ENCODE measurements around the gene BIRC7.
A peak's percentile ranks its signal among the peaks of the same experiment; 100 is the strongest.

BIRC7 gene, protein sequence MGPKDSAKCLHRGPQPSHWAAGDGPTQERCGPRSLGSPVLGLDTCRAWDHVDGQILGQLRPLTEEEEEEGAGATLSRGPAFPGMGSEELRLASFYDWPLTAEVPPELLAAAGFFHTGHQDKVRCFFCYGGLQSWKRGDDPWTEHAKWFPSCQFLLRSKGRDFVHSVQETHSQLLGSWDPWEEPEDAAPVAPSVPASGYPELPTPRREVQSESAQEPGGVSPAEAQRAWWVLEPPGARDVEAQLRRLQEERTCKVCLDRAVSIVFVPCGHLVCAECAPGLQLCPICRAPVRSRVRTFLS

GRCh38 chr20:63235399-63235983 lies at the start of gene BIRC7:
BIRC7 (plus strand) TSS chr20:63235905; CDS start chr20:63236097, 192 bp downstream.
- H3K27ac ChIP-seq = peak within 1 kb of the TSS in 2 of 21 experiments; percentile 19 to 58
- H3K4me3 ChIP-seq = no peak within 1 kb of the TSS

DNA sequence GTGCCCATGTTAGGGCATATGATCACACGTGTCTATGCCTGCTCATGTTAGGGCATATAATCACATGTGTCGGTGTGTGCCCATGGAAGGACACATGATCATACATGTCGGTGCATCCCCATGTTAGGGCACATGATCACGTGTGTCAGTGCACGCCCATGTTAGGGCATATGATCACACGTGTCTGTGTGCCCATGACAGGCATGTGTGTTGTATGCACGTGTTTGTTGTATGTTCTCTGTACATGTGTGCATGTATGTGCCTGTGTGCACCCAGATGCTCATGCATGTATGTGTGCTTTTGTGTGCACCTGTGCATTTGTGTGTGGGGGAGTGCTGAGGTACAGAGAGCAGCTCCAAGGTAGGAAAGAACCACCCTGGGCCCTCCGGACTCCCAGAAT lies 49.6 kb upstream of the BIRC7 start:
- Histone ChIP-seq H3K27ac (no peak overlapping the region), H3K4me3 (no peak overlapping the region)

DNA sequence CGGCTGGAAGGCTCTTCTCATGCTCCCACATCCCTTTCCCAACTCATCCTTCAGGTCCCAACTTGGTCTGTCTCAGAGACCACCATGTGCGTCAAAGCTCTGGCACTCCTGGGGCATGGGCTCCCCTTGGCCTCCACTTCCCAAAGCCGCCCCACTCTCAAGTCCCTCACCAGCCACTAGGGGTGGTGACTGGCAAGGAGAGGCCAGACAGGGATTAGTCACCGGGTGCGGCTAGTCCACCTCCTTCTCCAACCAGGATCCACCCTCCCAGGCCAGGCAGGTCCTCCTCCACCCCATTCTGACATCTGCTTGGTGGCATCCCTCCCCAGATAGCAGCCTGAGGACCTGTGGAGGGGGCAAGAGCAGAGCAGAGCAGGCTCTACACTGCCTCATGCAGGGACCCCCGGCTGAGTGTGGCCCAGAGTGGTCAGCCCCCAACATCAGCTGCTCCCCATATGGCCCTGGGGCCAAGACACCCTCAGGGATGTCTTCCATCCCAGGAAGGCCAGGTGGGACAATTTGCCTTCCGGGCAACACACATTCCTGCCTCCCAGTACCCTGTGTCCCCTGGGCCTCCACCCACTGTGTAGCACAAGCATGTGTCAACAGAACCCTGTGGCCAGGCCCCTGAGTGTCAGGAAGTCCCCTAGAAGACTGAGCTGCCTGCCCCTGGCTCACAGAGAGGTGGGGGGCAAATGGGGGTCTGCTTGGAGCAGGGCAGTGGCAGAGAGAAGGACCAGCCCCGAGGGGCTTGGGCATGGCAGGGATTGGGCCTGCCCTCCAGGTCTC lies 49.0 kb upstream of the BIRC7 start:
- H3K4me3 ChIP-seq = no peak overlapping the region
- no peak overlapping the region for H3K27ac ChIP-seq

GRCh38 chr20:63187338-63188158 lies 48.2 kb upstream of the BIRC7 start:
- no peak overlapping the region for H3K4me3 ChIP-seq
- no peak overlapping the region for H3K27ac ChIP-seq

DNA sequence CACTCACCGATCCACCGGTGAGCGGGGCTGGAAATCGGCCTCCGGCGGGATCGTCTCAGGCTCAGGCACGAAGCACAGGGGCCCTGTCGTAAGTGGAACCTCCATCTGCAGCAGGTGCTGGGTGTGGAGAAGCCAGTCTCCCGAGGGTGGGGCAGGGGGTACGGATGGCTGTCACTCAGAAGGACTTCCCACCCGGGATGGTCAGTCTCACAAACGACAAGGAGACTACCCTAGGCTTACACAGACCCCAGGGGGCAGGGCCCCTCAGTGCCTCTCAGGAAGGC lies 47.6 kb upstream of the BIRC7 start:
- Histone ChIP-seq H3K4me3 (no peak overlapping the region), H3K27ac (no peak overlapping the region)

- H3K27ac ChIP-seq = no peak overlapping the region
- H3K4me3 ChIP-seq = no peak overlapping the region
Measured at GRCh38 chr20:63188641-63189321, 46.9 kb upstream of the BIRC7 start.

DNA sequence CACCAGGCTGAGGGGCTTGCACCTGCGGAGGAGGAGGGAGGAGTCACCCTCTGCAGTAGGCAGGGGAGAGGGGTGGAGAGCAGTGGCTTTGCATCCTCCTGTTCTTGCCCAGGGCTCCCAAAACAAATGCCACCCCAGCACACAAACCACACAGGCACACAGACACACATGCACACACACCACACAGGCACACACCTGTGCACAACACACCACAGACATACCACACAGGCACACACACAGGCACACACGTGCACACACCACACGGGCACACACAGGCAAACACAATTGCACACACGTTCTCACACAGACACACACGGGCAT lies 46.4 kb upstream of the BIRC7 start:
- Histone ChIP-seq H3K27ac (no peak overlapping the region), H3K4me3 (no peak overlapping the region)

DNA sequence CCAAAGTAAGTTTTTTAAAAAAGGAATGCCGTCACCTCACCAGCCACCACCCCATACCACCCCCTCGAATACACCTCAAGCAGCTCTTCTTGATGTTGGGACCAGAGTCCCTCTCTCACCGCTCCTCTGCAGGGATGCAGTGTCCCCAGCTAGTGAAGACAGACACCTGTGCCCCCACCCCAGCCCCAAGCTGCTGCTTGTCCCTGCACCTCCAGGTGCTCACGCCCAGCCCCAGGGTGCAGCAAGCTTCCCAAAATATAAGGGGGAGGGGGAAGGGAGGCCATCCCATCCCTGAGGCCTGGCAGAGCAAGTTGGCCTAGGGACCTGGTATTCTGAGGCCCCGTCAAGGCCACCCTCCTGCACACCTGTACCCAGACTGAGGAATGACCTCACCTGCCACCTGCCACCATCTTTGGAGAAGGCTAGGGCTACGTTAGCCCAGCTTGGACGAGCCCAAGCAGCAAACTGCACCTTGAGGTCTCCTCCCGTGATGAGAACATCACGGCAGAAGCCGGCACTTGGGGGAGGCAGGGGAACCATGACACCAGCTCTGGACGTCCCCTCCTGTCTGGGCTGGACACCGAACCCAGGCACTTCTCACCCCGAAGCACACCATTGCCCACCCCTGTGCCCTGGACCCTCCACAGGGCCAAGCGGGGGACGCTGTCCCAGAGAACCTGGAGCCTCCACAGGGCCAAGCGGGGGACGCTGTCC lies 45.7 kb upstream of the BIRC7 start:
- no peak overlapping the region for H3K27ac ChIP-seq
- H3K4me3 ChIP-seq = no peak overlapping the region

GRCh38 chr20:63190828-63191227 lies 44.9 kb upstream of the BIRC7 start:
- no peak overlapping the region for H3K4me3 ChIP-seq
- no peak overlapping the region for H3K27ac ChIP-seq

DNA sequence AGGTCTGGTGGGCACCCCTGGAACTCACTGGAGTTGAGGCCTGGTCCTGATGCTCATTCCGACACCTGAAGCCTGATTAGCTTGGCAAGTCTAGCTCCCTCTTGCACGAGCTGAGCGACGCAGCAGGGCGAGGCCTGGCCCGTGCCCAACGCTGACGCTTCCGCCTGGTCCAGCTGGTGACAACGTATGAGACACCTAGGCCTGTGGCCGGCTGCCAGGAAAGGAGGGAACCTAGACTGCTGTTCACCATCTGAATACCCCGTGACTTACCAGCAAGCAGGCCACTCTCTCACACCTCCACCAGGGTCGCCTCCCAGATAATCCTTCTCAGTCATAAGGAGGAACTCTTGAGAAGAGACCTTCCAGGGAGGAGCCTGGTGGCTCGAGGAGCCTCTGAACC lies 44.3 kb upstream of the BIRC7 start:
- Histone ChIP-seq H3K4me3 (no peak overlapping the region), H3K27ac (no peak overlapping the region)

DNA sequence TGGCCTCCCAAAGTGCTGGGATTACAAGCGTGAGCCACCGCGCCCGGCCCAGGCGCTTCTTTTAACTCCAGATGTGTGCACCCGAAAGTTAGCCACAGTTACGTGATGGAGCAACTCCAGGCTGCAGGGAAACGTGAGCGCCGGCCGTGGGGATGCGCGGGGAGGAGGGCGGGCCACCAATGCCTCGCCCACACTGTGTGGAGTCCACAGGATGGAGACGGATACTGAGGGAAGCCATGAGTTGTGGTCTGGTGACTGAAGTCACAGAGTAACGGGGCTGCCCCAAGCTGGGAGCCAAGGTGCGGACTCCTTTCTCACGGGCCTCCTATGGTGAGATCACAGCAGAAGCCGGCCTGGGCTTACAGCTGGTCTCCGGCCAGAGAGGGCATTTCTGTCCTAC lies 43.0 kb upstream of the BIRC7 start:
- Histone ChIP-seq H3K27ac (no peak overlapping the region), H3K4me3 (no peak overlapping the region)

- H3K4me3 ChIP-seq = no peak overlapping the region
- no peak overlapping the region for H3K27ac ChIP-seq
Measured at GRCh38 chr20:63194007-63194796, 41.5 kb upstream of the BIRC7 start.

GRCh38 chr20:63194797-63195173 lies 40.9 kb upstream of the BIRC7 start:
- Histone ChIP-seq H3K4me3 (no peak overlapping the region), H3K27ac (no peak overlapping the region)

DNA sequence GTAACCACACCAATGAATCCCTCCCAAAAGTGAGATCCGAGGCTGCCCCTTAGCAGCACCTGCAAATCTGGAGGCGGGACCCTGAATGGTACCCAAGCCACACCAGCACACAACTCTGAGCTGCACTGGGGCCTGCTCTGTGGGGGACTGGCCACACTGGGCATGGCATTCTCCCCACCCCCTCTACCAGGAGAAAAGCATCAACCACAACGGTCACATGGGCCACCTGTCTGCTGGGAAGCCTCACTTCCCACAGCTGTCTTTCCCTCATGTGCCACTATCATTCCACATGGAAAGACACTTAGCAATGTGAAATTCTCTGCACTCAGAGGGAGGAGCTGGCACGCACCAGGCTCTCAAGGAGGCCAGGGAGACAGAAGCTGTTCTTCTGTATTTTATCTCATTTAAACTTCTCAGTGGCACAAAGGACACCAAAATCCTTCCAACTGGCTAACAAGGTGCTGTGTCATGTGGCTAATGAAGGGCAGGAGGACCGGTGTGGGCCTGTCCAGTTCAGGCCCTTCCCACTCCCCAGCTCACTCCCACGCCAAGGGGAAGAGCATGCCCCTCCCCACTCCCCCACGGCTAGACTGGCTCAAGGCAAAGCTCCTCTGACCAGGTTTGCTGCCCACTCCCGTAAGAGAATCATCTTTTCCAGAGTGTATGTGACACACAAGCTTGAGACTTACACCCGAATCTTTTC lies 38.8 kb upstream of the BIRC7 start:
- Histone ChIP-seq H3K4me3 (no peak overlapping the region), H3K27ac (no peak overlapping the region)

GRCh38 chr20:63198606-63199005 lies 37.1 kb upstream of the BIRC7 start:
- Histone ChIP-seq H3K4me3 (no peak overlapping the region), H3K27ac (no peak overlapping the region)

DNA sequence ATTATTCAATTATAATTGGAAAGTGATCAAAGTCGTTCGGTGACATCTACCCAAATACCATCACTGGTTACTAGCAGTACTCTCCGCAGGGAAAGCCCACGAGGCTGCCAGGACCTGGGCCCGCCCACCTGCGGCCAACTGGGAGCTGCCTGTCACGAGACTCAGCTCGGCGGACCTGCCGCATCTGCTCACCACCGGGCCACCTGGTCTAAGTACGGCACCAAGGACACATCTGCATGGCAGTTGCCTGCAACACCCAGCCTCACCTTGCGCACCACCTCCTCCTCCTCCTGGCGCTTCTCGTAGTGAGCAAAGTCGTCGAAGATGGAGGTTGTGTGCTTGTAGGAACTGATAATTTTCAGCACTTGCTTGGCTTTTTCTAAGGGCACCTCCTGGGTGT lies 33.7 kb upstream of the BIRC7 start:
- no peak overlapping the region for H3K27ac ChIP-seq
- no peak overlapping the region for H3K4me3 ChIP-seq

- no peak overlapping the region for H3K4me3 ChIP-seq
- no peak overlapping the region for H3K27ac ChIP-seq
Measured at GRCh38 chr20:63202811-63203526, 32.7 kb upstream of the BIRC7 start.

Data from skin epidermis (tissue), 12 donors.